Neural cell (in vitro differentiated cells): Measurements from ENCODE around the gene TPST1. TPM values are rescaled to one million over a fixed set of nuclear protein-coding genes. Genes with fewer than 3 reads are reported as not detected.
"Not testable (repeated sequence)": the region's sequence is repeated elsewhere in the genome, so short reads cannot be mapped to it uniquely, and the experiment has no call there.

Experiments
- H2AFZ ChIP-seq: fragments of 200-600, 300-800 bp; sonication (generic), shearing (Covaris generic); 2 replicates; pipeline ENCODE4 v1.6.0; 2014; ENCODE audit warnings: low read depth, mild to moderate bottlenecking, antibody characterized with exemption, low read length, moderate library complexity
- H3F3A ChIP-seq: fragments of 200-600 bp; shearing (Covaris generic); 2 replicates; pipeline ENCODE4 v1.6.1; 2016; ENCODE audit warnings: mild to moderate bottlenecking, moderate library complexity, mixed read lengths, antibody characterized with exemption, low read length; ENCODE audit not compliant: insufficient read depth, poor library complexity, severe bottlenecking
- H3K27ac ChIP-seq: fragments of 200-600, 300-800 bp; sonication (generic), shearing (Covaris generic); 2 replicates; pipeline ENCODE4 v1.5.1; 2014; ENCODE audit warnings: mild to moderate bottlenecking, low read length, moderate library complexity
- H3K27me3 ChIP-seq: fragments of 300-800, 200-600 bp; sonication (generic), shearing (Covaris generic); 2 replicates; pipeline ENCODE4 v1.6.0; 2014; ENCODE audit warnings: mild to moderate bottlenecking, low read depth, low read length, moderate library complexity; ENCODE audit not compliant: insufficient read depth
- H3K36me3 ChIP-seq: fragments of 300-800, 200-600 bp; sonication (generic), shearing (Covaris generic); 2 replicates; pipeline ENCODE4 v1.5.1; 2014; ENCODE audit warnings: mild to moderate bottlenecking, antibody characterized with exemption, low read length, moderate library complexity; ENCODE audit not compliant: insufficient read depth
- H3K4me2 ChIP-seq: fragments of 300-800, 200-600 bp; sonication (generic), shearing (Covaris generic); 2 replicates; pipeline ENCODE4 v1.6.0; 2014; ENCODE audit warnings: mild to moderate bottlenecking, low read length
- H3K4me3 ChIP-seq: fragments of 300-800, 200-600 bp; sonication (generic), shearing (Covaris generic); 2 replicates; pipeline ENCODE4 v1.5.1; 2014; ENCODE audit warnings: mild to moderate bottlenecking, low read length, moderate library complexity
- H3K79me2 ChIP-seq: fragments of 200-600 bp; shearing (Covaris generic); replicated peaks from 2 replicates; pipeline ENCODE4 v1.6.0; 2014; ENCODE audit warnings: mild to moderate bottlenecking, low read length, moderate library complexity; ENCODE audit not compliant: insufficient read depth
- H3K9ac ChIP-seq: fragments of 300-800, 200-600 bp; sonication (generic), shearing (Covaris generic); 2 replicates; pipeline ENCODE4 v1.6.1; 2016; ENCODE audit warnings: mild to moderate bottlenecking, low read length, mixed read lengths
- H3K9me2 ChIP-seq: fragments of 200-600 bp; shearing (Covaris generic); 2 replicates; pipeline ENCODE4 v1.6.1; 2016; ENCODE audit warnings: mild to moderate bottlenecking, low read length, mixed read lengths; ENCODE audit not compliant: insufficient read depth
- H3K9me3 ChIP-seq: fragments of 200-600, 300-800 bp; sonication (generic), shearing (Covaris generic); 2 replicates; pipeline ENCODE4 v1.6.1; 2016; ENCODE audit warnings: mild to moderate bottlenecking, mixed run types, low read length, moderate library complexity, mixed read lengths
- H4K20me1 ChIP-seq: fragments of 200-600 bp; shearing (Covaris generic); 2 replicates; pipeline ENCODE4 v1.6.1; 2016; ENCODE audit warnings: mild to moderate bottlenecking, mixed run types; ENCODE audit not compliant: insufficient read depth
- CTCF ChIP-seq: fragments of 450-650 bp; IDR thresholded peaks from 2 replicates; pipeline ENCODE4 v1.5.1; 2014; ENCODE audit warnings: antibody characterized with exemption, mild to moderate bottlenecking, moderate library complexity; ENCODE audit not compliant: poor library complexity, severe bottlenecking
- EP300 ChIP-seq: fragments of 450-650 bp; conservative IDR thresholded peaks from 2 replicates; pipeline ENCODE4 v1.6.1; 2014; ENCODE audit warnings: antibody characterized with exemption, mild to moderate bottlenecking, moderate library complexity; ENCODE audit not compliant: poor library complexity, severe bottlenecking
- EZH2 ChIP-seq: fragments of 200-600, 300-800 bp; shearing (Covaris generic), sonication (generic); IDR thresholded peaks from 2 replicates; pipeline ENCODE4 v1.6.1; 2014; ENCODE audit warnings: antibody characterized with exemption, low read length, borderline replicate concordance, mild to moderate bottlenecking; ENCODE audit not compliant: insufficient read depth, poor library complexity, severe bottlenecking
- MXI1 ChIP-seq: fragments of 450-650 bp; conservative IDR thresholded peaks from 2 replicates; pipeline ENCODE4 v1.6.1; 2014; ENCODE audit warnings: antibody characterized with exemption, mild to moderate bottlenecking; ENCODE audit not compliant: poor library complexity, severe bottlenecking
- POLR2AphosphoS5 ChIP-seq: IDR thresholded peaks from 2 replicates; pipeline ENCODE4 v1.6.1; 2012
- RAD21 ChIP-seq: fragments of 450-650 bp; conservative IDR thresholded peaks from 2 replicates; pipeline ENCODE4 v1.6.1; 2014; ENCODE audit warnings: antibody characterized with exemption, mild to moderate bottlenecking, moderate library complexity
- REST ChIP-seq: IDR thresholded peaks from 2 replicates; pipeline ENCODE4 v1.6.1; 2012; ENCODE audit warnings: borderline replicate concordance
- SMC3 ChIP-seq: fragments of 450-650 bp; conservative IDR thresholded peaks from 2 replicates; pipeline ENCODE4 v1.6.1; 2014; ENCODE audit warnings: antibody characterized with exemption, mild to moderate bottlenecking, moderate library complexity; ENCODE audit not compliant: poor library complexity
- TAF1 ChIP-seq: IDR thresholded peaks from 2 replicates; pipeline ENCODE4 v1.6.1; 2012; ENCODE audit warnings: low read depth
- polyA plus RNA-seq: library from polyadenylated mRNA; depleted of rRNA; stranded (reverse); fragments of >200 nt; gene quantifications from 2 replicates; pipeline ENCODE4 v1.2.3, GENCODE V29; 2014

Gene TPST1
- polyA plus RNA-seq, 1 donor from 2014 or later, result 58.5 TPM

- no peaks in the 10 kb centered on the region for H3F3A ChIP-seq
- no peak overlapping the region for H3K4me3 ChIP-seq
- H4K20me1 ChIP-seq, result no peaks in the 10 kb centered on the region
- no peak overlapping the region for H2AFZ ChIP-seq
- peaks cover 32% of the 10 kb centered on the region for H3K79me2 ChIP-seq
- H3K36me3 ChIP-seq, result no peaks in the 10 kb centered on the region
- H3K27me3 ChIP-seq, result no peaks in the 10 kb centered on the region
- no peak for TF ChIP-seq EZH2
- no peak for TF ChIP-seq SMC3
- no peak for TF ChIP-seq RAD21
- no peak for TF ChIP-seq EP300
- no peak for TF ChIP-seq CTCF
- TF ChIP-seq MXI1, result no peak
- TF ChIP-seq TAF1, result no peak
- no peak for TF ChIP-seq POLR2AphosphoS5
- no peak for TF ChIP-seq REST
- no peaks in the 10 kb centered on the region for H3K9me2 ChIP-seq
- H3K4me2 ChIP-seq, result no peak overlapping the region
- H3K27ac ChIP-seq, result no peak overlapping the region
- no peaks in the 10 kb centered on the region for H3K9me3 ChIP-seq
- no peak overlapping the region for H3K9ac ChIP-seq
Measured at GRCh38 chr7:66221442-66221841, 16.3 kb downstream of the TPST1 start.

- H4K20me1 ChIP-seq, result no peaks in the 10 kb centered on the region
- no peak overlapping the region for H3K9ac ChIP-seq
- no peaks in the 10 kb centered on the region for H3K9me2 ChIP-seq
- peaks cover 4% of the 10 kb centered on the region for H3K79me2 ChIP-seq
- TF ChIP-seq TAF1, result no peak
- TF ChIP-seq CTCF, result no peak
- no peak for TF ChIP-seq MXI1
- no peak for TF ChIP-seq POLR2AphosphoS5
- TF ChIP-seq EZH2, result no peak
- TF ChIP-seq RAD21, result no peak
- no peak for TF ChIP-seq EP300
- TF ChIP-seq REST, result no peak
- TF ChIP-seq SMC3, result no peak
- H2AFZ ChIP-seq, result no peak overlapping the region
- H3K4me3 ChIP-seq, result no peak overlapping the region
- no peaks in the 10 kb centered on the region for H3K27me3 ChIP-seq
- H3K27ac ChIP-seq, result no peak overlapping the region
- H3K36me3 ChIP-seq, result no peaks in the 10 kb centered on the region
- H3K4me2 ChIP-seq, result no peak overlapping the region
- H3K9me3 ChIP-seq, result peaks cover 2% of the 10 kb centered on the region
- no peaks in the 10 kb centered on the region for H3F3A ChIP-seq
Measured at GRCh38 chr7:66227808-66228207, 22.7 kb downstream of the TPST1 start.

- not testable (repeated sequence) for H2AFZ ChIP-seq, H4K20me1 ChIP-seq
Measured at GRCh38 chr7:66231326-66232216, 26.4 kb downstream of the TPST1 start.

More at GRCh38 chr7:66231326-66232216, 26.4 kb downstream of the TPST1 start:
- not testable (repeated sequence) for H3K4me2 ChIP-seq, H3K36me3 ChIP-seq, H3K4me3 ChIP-seq, H3K9me3 ChIP-seq, H3K79me2 ChIP-seq, H3K9me2 ChIP-seq, H3K9ac ChIP-seq, H3K27me3 ChIP-seq, H3F3A ChIP-seq, H3K27ac ChIP-seq
